GM13976 (cell line): ENCODE measurements around the gene ATAD3B.

ENCODE experiments used
- DNase-seq: peaks from one replicate; pipeline ENCODE4 v3.0.0; 2012; ENCODE audit warnings: low spot score
- in situ Hi-C: fragments of 300-500 bp; cut with MboI; formaldehyde crosslinking; loops from one replicate; pipeline ENCODE4 v1.12.0; 2022; ENCODE audit warnings: low sequenced_read_pairs, mixed read lengths, inconsistent platforms; ENCODE audit not compliant: unreplicated experiment
- TF ChIP-seq, protein P1 (sequence below): IDR thresholded peaks from 2 replicates; pipeline ENCODE4 v1.5.1; 2012; ENCODE audit warnings: borderline replicate concordance, mild to moderate bottlenecking; ENCODE audit not compliant: insufficient read depth; ENCODE audit errors: extremely low read depth, missing control alignments, control extremely low read depth

The ATAD3B gene

DNA sequence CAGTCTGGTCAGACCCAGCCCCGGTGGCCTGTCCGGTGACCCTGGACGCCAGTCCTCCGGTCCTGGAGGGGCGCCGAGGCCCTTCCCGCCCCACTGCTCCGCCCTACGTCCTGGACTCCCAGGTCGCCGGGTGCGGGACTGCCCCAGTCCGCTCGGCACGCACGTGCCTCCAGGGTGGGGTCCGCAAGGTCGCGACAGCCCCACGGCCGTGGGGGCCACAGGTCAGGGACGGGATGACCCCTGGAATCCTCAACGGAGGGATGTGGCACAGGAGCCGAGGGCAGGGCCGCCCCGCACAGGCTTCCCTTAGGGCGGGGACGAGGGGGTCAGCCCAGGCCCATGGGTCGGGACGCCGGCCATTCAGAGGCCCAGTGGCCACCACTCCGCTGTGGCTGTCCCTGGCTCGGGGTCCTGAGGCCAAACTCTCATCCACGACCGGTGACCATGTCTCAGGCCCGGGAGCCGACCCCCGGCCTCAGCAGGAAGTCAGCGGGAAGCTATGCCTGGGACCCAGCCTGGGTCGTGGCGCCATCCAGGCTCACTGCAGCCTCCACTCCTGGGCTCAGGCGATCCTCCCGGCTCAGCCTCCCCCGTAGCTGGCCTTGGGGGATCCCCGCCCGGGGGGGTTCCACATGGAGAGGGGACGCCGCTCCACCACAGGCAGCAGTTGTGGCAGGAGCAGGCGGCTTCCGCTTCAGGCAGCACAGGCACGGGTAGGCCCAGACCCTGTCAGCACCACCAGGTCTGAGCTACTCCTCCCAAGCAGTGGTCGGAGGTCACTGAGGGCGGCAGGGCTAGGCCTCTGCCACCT, 69.5 kb downstream of the ATAD3B start:
- TF ChIP-seq, protein P1, sequence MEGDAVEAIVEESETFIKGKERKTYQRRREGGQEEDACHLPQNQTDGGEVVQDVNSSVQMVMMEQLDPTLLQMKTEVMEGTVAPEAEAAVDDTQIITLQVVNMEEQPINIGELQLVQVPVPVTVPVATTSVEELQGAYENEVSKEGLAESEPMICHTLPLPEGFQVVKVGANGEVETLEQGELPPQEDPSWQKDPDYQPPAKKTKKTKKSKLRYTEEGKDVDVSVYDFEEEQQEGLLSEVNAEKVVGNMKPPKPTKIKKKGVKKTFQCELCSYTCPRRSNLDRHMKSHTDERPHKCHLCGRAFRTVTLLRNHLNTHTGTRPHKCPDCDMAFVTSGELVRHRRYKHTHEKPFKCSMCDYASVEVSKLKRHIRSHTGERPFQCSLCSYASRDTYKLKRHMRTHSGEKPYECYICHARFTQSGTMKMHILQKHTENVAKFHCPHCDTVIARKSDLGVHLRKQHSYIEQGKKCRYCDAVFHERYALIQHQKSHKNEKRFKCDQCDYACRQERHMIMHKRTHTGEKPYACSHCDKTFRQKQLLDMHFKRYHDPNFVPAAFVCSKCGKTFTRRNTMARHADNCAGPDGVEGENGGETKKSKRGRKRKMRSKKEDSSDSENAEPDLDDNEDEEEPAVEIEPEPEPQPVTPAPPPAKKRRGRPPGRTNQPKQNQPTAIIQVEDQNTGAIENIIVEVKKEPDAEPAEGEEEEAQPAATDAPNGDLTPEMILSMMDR: no peak
- no peak for DNase-seq
- in situ Hi-C loops: no loop called here

DNA sequence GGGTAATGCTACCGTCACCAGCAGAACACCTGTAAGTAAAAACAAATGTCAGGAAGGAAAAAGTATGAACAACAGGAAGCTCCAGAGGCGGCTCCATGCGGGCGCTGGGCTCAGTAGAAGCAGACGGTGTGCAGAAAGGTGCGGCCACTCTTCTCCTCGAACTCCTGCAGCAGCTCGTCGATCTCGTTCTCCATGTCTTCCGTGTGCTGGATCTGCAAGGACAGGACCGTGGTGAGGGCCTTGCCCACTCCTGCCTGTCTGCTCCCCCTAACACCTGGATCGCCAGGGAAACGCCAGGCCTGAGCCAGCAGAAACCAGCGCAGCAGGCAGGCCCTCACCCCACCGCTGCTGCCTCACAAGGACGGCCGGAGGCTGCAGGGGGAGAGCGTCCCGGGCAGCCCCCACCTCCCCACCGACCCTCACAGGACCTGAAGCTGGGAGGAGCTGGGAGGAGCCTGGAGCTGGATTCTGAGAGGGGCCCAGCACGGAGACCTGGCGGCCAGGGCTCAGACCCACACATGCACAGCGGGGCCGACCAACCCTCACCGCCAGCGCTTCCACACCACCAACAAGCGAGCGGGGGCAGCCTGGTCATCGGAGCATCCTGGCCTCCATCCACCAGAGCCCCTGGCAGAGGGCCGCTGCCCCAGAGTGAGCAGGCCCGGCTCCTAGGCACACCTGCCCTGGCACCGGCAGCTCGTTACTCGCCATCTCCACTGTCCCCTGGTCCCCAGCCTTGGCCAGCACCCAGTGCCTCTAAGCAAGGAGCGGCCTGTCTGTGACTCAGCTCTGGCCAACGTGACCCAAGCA, 70.6 kb downstream of the ATAD3B start:
- TF ChIP-seq, protein P1: no peak
- no peak for DNase-seq
- in situ Hi-C loops: no loop called here

DNA sequence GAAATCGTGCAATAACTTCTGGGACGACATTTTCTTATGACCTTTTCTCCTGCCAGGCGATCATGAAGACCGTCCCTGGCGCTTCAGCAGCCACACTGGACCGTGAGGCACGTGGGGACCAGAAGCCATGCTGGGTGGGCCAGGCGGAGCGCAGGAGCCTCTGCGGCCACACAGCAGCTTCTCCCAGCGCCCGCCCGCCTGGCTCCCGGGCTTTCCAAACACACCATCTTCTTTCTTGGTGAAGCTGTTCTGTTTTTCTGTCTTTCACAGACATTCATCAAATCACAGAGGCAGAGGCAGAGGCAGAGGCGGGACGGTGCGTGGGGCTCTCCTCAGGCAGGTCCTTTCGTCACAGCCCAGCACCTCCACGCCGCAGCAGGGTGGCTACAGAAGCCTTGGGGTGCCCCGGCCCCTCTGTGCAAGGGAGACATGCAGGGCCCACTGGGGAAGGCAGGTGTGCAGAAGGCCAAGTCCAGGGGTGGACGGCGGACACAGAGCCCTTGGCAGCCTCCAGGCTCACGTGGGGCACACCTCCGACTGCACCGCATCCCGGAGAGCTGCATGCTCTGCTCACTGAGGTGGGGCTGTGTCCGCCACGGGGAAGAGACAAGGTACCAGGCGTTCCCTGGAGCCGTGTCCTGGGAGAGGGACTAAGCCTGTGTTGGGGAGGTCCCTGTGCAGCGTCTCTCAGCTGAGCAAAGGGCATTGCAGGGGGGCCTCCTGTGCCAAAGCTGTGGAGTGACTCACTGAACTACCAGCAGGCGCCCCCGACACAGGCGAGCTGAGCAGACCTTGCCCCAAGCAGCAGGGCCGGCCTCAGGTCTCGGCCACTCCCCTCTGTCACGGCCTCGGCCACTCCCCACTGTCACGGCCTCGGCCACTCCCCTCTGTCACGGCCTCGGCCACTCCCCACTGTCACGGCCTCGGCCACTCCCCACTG, 71.5 kb downstream of the ATAD3B start:
- in situ Hi-C loops: no loop called here
- no peak for DNase-seq
- TF ChIP-seq, protein P1: no peak

DNA sequence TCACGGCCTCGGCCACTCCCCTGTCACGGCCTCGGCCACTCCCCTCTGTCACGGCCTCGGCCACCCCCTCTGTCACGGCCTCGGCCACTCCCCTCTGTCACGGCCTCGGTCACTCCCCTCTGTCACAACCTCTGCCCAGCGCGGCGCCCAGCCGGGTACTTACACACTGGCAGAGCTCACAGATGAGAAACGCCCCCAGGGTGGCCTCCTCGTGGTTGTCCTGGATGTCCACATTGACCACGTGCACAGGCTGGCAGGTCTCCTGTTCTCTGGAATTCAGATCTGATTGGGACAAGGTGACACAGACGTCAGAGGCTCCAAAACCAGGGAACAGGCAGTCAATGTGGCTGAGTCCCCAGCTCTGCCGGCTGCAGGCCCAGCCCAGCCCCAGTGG, 72.1 kb downstream of the ATAD3B start:
- DNase-seq: no peak
- in situ Hi-C loops: no loop called here
- TF ChIP-seq, protein P1: no peak

DNA sequence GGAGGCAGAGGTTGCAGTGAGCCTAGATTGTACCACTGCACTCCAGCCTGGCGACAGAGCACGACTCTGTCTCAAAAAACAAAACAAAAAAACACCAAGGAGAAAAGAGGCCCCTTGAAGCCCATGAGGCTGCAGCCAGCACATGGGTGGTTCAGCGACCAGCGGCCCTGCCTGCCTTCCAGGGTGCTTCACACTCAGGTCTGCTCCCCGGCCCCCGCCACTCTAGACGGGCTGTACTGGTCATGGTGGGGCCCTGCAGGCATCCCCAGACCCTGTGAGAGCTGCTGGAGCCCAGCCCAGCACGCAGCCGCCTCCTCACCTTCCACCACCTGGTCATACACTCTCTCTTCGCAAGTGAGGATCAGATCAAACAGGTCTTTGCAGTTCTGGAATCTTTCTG, 73.0 kb downstream of the ATAD3B start:
- TF ChIP-seq, protein P1: no peak
- no peak for DNase-seq
- in situ Hi-C loops: no loop called here
